HCT116 (cell line): ENCODE data around the gene ZBTB7C.

ENCODE experiments used
- CEBPB ChIP-seq: IDR thresholded peaks from 2 replicates; pipeline ENCODE4 v1.6.1; 2012; ENCODE audit warnings: low read depth
- EGR1 ChIP-seq: IDR thresholded peaks from 2 replicates; pipeline ENCODE4 v1.6.1; 2012; ENCODE audit warnings: low read depth
- EZH2 ChIP-seq: fragments of 200-600 bp; sonication (generic); IDR thresholded peaks from 2 replicates; pipeline ENCODE4 v1.6.1; 2017; ENCODE audit warnings: antibody characterized with exemption, mixed run types
- JUND ChIP-seq: IDR thresholded peaks from 2 replicates; pipeline ENCODE4 v1.6.1; 2012
- POLR2A ChIP-seq: IDR thresholded peaks from 2 replicates; pipeline ENCODE4 v1.7.0; 2011; ENCODE audit warnings: borderline replicate concordance; ENCODE audit not compliant: insufficient read depth, insufficient read length; ENCODE audit errors: extremely low read depth
- POLR2AphosphoS5 ChIP-seq: IDR thresholded peaks from 2 replicates; pipeline ENCODE4 v1.6.1; 2011; ENCODE audit warnings: mild to moderate bottlenecking, low read depth, low read length, moderate library complexity
- SP1 ChIP-seq: IDR thresholded peaks from 2 replicates; pipeline ENCODE4 v1.6.1; 2012; ENCODE audit warnings: low read depth
- SRF ChIP-seq: IDR thresholded peaks from 2 replicates; pipeline ENCODE4 v1.6.1; 2012; ENCODE audit warnings: low read depth
- TCF7L2 ChIP-seq: IDR thresholded peaks from 2 replicates; pipeline ENCODE4 v1.7.0; 2011; ENCODE audit warnings: borderline replicate concordance, inconsistent platforms; ENCODE audit not compliant: insufficient read depth, insufficient read length; ENCODE audit errors: extremely low read depth
- YY1 ChIP-seq: IDR thresholded peaks from 2 replicates; pipeline ENCODE4 v1.6.1; 2011; ENCODE audit warnings: low read length, low read depth, moderate library complexity, mild to moderate bottlenecking; ENCODE audit not compliant: insufficient replicate concordance; ENCODE audit errors: extremely low read depth
- TF ChIP-seq, protein P1 (sequence below), 3 experiments: fragments of 200-600 bp in 1 of 3; sonication (generic) in 1 of 3; IDR thresholded peaks in 2 of 3; conservative IDR thresholded peaks in 1 of 3; 2 replicates each; pipeline ENCODE4 v1.5.1; 2012 to 2017; ENCODE audit warnings: low read depth in 2 of 3, low read length in 2 of 3, antibody characterized with exemption in 1 of 3, borderline replicate concordance in 1 of 3, control low read depth in 1 of 3, mild to moderate bottlenecking in 1 of 3, mixed read lengths in 1 of 3, mixed run types in 1 of 3, moderate library complexity in 1 of 3; ENCODE audit not compliant: insufficient read depth in 1 of 3
- TF ChIP-seq, protein P2 (sequence below): IDR thresholded peaks from 2 replicates; pipeline ENCODE4 v1.6.1; 2012; ENCODE audit warnings: low read depth

DNA sequence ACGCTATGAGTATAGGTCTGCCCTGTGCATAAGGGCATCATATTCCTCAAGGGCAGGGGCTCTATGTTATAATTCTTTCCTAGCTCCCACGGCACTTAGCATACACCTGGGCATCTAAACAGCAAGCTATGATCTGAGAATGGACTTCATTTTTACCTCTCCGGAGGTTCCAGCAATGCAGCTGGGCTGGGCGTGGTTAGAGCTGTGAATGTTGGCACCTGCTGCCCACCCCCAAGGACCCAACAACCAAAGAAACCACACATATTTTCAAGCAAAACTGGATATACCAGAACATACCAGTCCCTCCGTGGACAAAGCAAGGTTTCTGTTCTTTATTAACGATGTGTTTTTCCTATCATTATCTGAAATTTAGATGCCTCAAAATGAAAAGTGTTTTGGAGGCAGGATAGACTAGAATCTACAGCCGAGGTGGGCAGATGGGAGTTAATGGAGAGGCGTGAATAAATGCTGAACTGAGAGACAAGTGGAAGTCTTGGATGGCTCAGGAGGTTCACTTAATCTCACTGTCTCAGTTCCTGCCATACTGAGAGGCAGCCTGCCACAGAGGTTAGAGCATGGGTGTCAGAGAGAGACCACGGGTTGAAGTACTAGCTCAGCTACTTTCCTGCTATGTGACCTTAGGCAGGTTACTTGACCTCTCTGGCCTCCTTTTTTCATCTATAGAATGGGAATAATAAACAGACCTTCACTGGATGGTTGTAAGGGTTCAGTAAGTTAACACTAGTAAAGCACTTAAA, 292.1 kb downstream of the ZBTB7C start:
- TF ChIP-seq, protein P1, sequence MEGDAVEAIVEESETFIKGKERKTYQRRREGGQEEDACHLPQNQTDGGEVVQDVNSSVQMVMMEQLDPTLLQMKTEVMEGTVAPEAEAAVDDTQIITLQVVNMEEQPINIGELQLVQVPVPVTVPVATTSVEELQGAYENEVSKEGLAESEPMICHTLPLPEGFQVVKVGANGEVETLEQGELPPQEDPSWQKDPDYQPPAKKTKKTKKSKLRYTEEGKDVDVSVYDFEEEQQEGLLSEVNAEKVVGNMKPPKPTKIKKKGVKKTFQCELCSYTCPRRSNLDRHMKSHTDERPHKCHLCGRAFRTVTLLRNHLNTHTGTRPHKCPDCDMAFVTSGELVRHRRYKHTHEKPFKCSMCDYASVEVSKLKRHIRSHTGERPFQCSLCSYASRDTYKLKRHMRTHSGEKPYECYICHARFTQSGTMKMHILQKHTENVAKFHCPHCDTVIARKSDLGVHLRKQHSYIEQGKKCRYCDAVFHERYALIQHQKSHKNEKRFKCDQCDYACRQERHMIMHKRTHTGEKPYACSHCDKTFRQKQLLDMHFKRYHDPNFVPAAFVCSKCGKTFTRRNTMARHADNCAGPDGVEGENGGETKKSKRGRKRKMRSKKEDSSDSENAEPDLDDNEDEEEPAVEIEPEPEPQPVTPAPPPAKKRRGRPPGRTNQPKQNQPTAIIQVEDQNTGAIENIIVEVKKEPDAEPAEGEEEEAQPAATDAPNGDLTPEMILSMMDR (IDR thresholded peaks at IDR 0.05 in 2 of 3, conservative IDR thresholded peaks at IDR 0.05 in 1 of 3; ENCODE audit: borderline replicate concordance in 1 of 3, insufficient read depth in 1 of 3, low read depth in 2 of 3, low read length in 2 of 3), result no peak
- no peak for TF ChIP-seq SP1
- TF ChIP-seq, protein P2, sequence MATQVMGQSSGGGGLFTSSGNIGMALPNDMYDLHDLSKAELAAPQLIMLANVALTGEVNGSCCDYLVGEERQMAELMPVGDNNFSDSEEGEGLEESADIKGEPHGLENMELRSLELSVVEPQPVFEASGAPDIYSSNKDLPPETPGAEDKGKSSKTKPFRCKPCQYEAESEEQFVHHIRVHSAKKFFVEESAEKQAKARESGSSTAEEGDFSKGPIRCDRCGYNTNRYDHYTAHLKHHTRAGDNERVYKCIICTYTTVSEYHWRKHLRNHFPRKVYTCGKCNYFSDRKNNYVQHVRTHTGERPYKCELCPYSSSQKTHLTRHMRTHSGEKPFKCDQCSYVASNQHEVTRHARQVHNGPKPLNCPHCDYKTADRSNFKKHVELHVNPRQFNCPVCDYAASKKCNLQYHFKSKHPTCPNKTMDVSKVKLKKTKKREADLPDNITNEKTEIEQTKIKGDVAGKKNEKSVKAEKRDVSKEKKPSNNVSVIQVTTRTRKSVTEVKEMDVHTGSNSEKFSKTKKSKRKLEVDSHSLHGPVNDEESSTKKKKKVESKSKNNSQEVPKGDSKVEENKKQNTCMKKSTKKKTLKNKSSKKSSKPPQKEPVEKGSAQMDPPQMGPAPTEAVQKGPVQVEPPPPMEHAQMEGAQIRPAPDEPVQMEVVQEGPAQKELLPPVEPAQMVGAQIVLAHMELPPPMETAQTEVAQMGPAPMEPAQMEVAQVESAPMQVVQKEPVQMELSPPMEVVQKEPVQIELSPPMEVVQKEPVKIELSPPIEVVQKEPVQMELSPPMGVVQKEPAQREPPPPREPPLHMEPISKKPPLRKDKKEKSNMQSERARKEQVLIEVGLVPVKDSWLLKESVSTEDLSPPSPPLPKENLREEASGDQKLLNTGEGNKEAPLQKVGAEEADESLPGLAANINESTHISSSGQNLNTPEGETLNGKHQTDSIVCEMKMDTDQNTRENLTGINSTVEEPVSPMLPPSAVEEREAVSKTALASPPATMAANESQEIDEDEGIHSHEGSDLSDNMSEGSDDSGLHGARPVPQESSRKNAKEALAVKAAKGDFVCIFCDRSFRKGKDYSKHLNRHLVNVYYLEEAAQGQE, result no peak
- no peak for TF ChIP-seq YY1
- no peak for TF ChIP-seq SRF
- TF ChIP-seq CEBPB, result no peak
- no peak for TF ChIP-seq EZH2
- TF ChIP-seq JUND, result no peak
- no peak for TF ChIP-seq POLR2AphosphoS5
- TF ChIP-seq EGR1, result no peak
- no peak for TF ChIP-seq TCF7L2
- no peak for TF ChIP-seq POLR2A
